H1 (cell line): Measurements from ENCODE around the gene ASTN2. TPM values are rescaled to one million over a fixed set of nuclear protein-coding genes. Genes with fewer than 3 reads are reported as not detected.

Experiments used
- CTCF ChIA-PET: fragments of 300-600 bp; sonication (Branson Sonifier 250); formaldehyde crosslinking; loops from one replicate; lab custom pipeline; 2021; ENCODE audit not compliant: partially characterized antibody; lab: Charles Lee
- POLR2A ChIA-PET: fragments of 300-600 bp; sonication (Branson Sonifier 250); formaldehyde crosslinking; loops from one replicate; lab custom pipeline; 2021; ENCODE audit warnings: inconsistent platforms; ENCODE audit not compliant: partially characterized antibody; lab: Charles Lee
- DNase-seq, 2 experiments: peaks; one replicate each; pipeline versions ENCODE4 v3.0.0 to v3.0.0-alpha.2; 2010 to 2022; ENCODE audit warnings: low spot score in 2 of 2, low read depth in 1 of 2, mixed read lengths in 1 of 2
- FAIRE-seq: peaks from 2 replicates; lab custom pipeline; 2011; peaks lifted over from hg19 to GRCh38; lab: Jason Lieb, UNC
- H2AFZ ChIP-seq: 2 replicates; pipeline ENCODE4 v1.8.1; 2012; ENCODE audit warnings: low read length, inconsistent platforms
- H2AK5ac ChIP-seq: 2 replicates; pipeline ENCODE4 v1.6.1; 2013; ENCODE audit warnings: low read depth, low read length
- H2BK120ac ChIP-seq: replicated peaks from 2 replicates; pipeline ENCODE3; 2013; ENCODE audit warnings: low read depth, low read length, inconsistent platforms
- H2BK12ac ChIP-seq: 2 replicates; pipeline ENCODE4 v1.6.1; 2013; ENCODE audit warnings: low read depth, low read length
- H2BK15ac ChIP-seq: 2 replicates; pipeline ENCODE4 v1.6.1; 2013; ENCODE audit warnings: low read length
- H2BK20ac ChIP-seq: 2 replicates; pipeline ENCODE4 v1.6.1; 2013; ENCODE audit warnings: low read length
- H2BK5ac ChIP-seq: 2 replicates; pipeline ENCODE4 v1.6.1; 2013; ENCODE audit warnings: low read depth, low read length
- H3K14ac ChIP-seq: 2 replicates; pipeline ENCODE4 v1.6.1; 2013; ENCODE audit warnings: inconsistent platforms; ENCODE audit not compliant: insufficient read length
- H3K18ac ChIP-seq: 2 replicates; pipeline ENCODE4 v1.6.1; 2013; ENCODE audit warnings: low read length; ENCODE audit errors: extremely low read depth
- H3K23ac ChIP-seq: 2 replicates; pipeline ENCODE4 v1.6.1; 2013; ENCODE audit warnings: inconsistent platforms; ENCODE audit not compliant: insufficient read length
- H3K23me2 ChIP-seq: 2 replicates; pipeline ENCODE4 v1.6.1; 2013; ENCODE audit warnings: low read depth, low read length
- H3K27ac ChIP-seq: 2 replicates; pipeline ENCODE4 v1.6.1; 2011; ENCODE audit warnings: low read depth, low read length, inconsistent platforms
- H3K27me3 ChIP-seq, 4 experiments: replicated peaks in 1 of 4; 1 replicate in 1 of 4; 2 replicates in 3 of 4; pipeline versions ENCODE4 v1.6.1 to v1.8.1; 2011 to 2013; ENCODE audit warnings: low read length in 3 of 4, mild to moderate bottlenecking in 3 of 4, inconsistent platforms in 2 of 4, mixed read lengths in 2 of 4, moderate library complexity in 1 of 4; ENCODE audit not compliant: control insufficient read depth in 3 of 4, insufficient read depth in 3 of 4; ENCODE audit errors: extremely low read depth in 1 of 4
- H3K36me3 ChIP-seq, 4 experiments: 2 replicates each; pipeline versions ENCODE4 v1.6.1 to v1.8.1; 2011 to 2013; ENCODE audit warnings: mild to moderate bottlenecking in 4 of 4, low read length in 3 of 4, moderate library complexity in 2 of 4, control low read depth in 1 of 4, inconsistent platforms in 1 of 4; ENCODE audit not compliant: insufficient read depth in 4 of 4, control insufficient read depth in 2 of 4
- H3K4ac ChIP-seq: replicated peaks from 2 replicates; pipeline ENCODE3; 2013; ENCODE audit warnings: low read length, low read depth, mixed read lengths, inconsistent platforms; ENCODE audit not compliant: insufficient read length
- H3K4me1 ChIP-seq, 4 experiments: replicated peaks in 1 of 4; 1 replicate in 1 of 4; 2 replicates in 3 of 4; pipeline versions ENCODE4 v1.6.1 to v1.8.1; 2011 to 2013; ENCODE audit warnings: low read length in 3 of 4, inconsistent platforms in 2 of 4, mixed read lengths in 1 of 4; ENCODE audit not compliant: insufficient read depth in 4 of 4, control insufficient read depth in 3 of 4
- H3K4me2 ChIP-seq, 2 experiments: 2 replicates each; pipeline versions ENCODE4 v1.6.1 to v1.8.1; 2011 to 2013; ENCODE audit warnings: low read depth in 2 of 2, low read length in 2 of 2, control low read depth in 1 of 2, inconsistent platforms in 1 of 2, mild to moderate bottlenecking in 1 of 2; ENCODE audit not compliant: insufficient read depth in 1 of 2
- H3K4me3 ChIP-seq, 4 experiments: fragments of 200-600, 300-600 bp in 1 of 4; sonication (generic), shearing (Covaris generic), sonication (Bioruptor Twin) in 1 of 4; 2 replicates each; pipeline versions ENCODE4 v1.5.1 to v1.8.1; 2011 to 2016; ENCODE audit warnings: low read length in 4 of 4, low read depth in 3 of 4, control low read depth in 2 of 4, inconsistent platforms in 2 of 4, mild to moderate bottlenecking in 2 of 4, mixed read lengths in 1 of 4, moderate library complexity in 1 of 4; ENCODE audit not compliant: insufficient read depth in 2 of 4; ENCODE audit errors: extremely low read depth in 1 of 4
- H3K56ac ChIP-seq: replicated peaks from 2 replicates; pipeline ENCODE3; 2013; ENCODE audit warnings: low read depth, mild to moderate bottlenecking, mixed read lengths, low read length, inconsistent platforms; ENCODE audit not compliant: insufficient read length
- H3K79me1 ChIP-seq: 2 replicates; pipeline ENCODE4 v1.6.1; 2013; ENCODE audit warnings: low read depth, low read length, control low read depth
- H3K79me2 ChIP-seq, 2 experiments: 2 replicates each; pipeline versions ENCODE4 v1.6.1 to v1.8.1; 2012 to 2013; ENCODE audit warnings: low read length in 2 of 2, mild to moderate bottlenecking in 2 of 2, inconsistent platforms in 1 of 2; ENCODE audit not compliant: insufficient read depth in 2 of 2, control insufficient read depth in 1 of 2
- H3K9ac ChIP-seq, 4 experiments: replicated peaks in 1 of 4; 1 replicate in 1 of 4; 2 replicates in 3 of 4; pipeline versions ENCODE4 v1.6.1 to v1.8.1; 2011 to 2013; ENCODE audit warnings: low read depth in 3 of 4, low read length in 3 of 4, control low read depth in 2 of 4, mild to moderate bottlenecking in 2 of 4, moderate library complexity in 2 of 4, inconsistent platforms in 1 of 4; ENCODE audit errors: extremely low read depth in 1 of 4
- H3K9me3 ChIP-seq, 2 experiments: 2 replicates each; pipeline versions ENCODE4 v1.6.1 to v1.8.1; 2012 to 2013; ENCODE audit warnings: mild to moderate bottlenecking in 2 of 2, moderate library complexity in 2 of 2, control low read depth in 1 of 2, inconsistent platforms in 1 of 2, low read depth in 1 of 2, low read length in 1 of 2, mixed read lengths in 1 of 2; ENCODE audit not compliant: insufficient read depth in 2 of 2
- H4K20me1 ChIP-seq, 2 experiments: replicated peaks in 1 of 2; 2 replicates each; pipeline versions ENCODE3 to v1.8.1; 2011 to 2013; ENCODE audit warnings: inconsistent platforms in 2 of 2, low read length in 2 of 2, mild to moderate bottlenecking in 1 of 2; ENCODE audit not compliant: insufficient read depth in 2 of 2, control insufficient read depth in 1 of 2
- H4K5ac ChIP-seq: 2 replicates; pipeline ENCODE4 v1.6.1; 2013; ENCODE audit warnings: low read length, low read depth, mixed read lengths, inconsistent platforms; ENCODE audit not compliant: insufficient read length
- H4K8ac ChIP-seq: 2 replicates; pipeline ENCODE4 v1.8.0; 2013; ENCODE audit warnings: mild to moderate bottlenecking, moderate library complexity, low read length, inconsistent platforms; ENCODE audit not compliant: insufficient read depth; ENCODE audit errors: extremely low read depth
- H4K91ac ChIP-seq: replicated peaks from 2 replicates; pipeline ENCODE3; 2013; ENCODE audit warnings: low read length, mixed read lengths, inconsistent platforms; ENCODE audit not compliant: insufficient read length
- POLR2AphosphoS5 ChIP-seq: IDR thresholded peaks from 2 replicates; pipeline ENCODE4 v1.6.1; 2011; ENCODE audit warnings: low read depth, low read length
- YY1 ChIP-seq: IDR thresholded peaks from 2 replicates; pipeline ENCODE4 v1.6.1; 2011; ENCODE audit warnings: low read depth, mild to moderate bottlenecking, low read length
- WGBS, 2 experiments: shearing (Covaris generic) in 1 of 2; methylation state at CpG; one replicate each; pipeline versions ENCODE4 v1.1.6 to v1.1.7; 2013 to 2015; ENCODE audit warnings: low lambda C conversion rate in 2 of 2, mixed read lengths in 2 of 2, inconsistent platforms in 1 of 2, low coverage in 1 of 2, missing lambda C conversion rate in 1 of 2; ENCODE audit not compliant: insufficient replicate concordance in 2 of 2, insufficient coverage in 1 of 2, insufficient read length in 1 of 2; ENCODE audit errors: extremely low coverage in 1 of 2, missing lambda C conversion rate in 1 of 2; 5-methylcytosine and 5-hydroxymethylcytosine counted together
- polyA plus RNA-seq, 7 experiments: library from polyadenylated mRNA; depleted of rRNA in 3 of 7; stranded (reverse) in 5 of 7; unstranded in 2 of 7; fragments of >200 nt in 5 of 7; fragments of 200-250 nt in 2 of 7; gene quantifications; 1 replicate in 5 of 7; 2 replicates in 1 of 7; 4 replicates in 1 of 7; pipeline versions ENCODE4 v1.2.1 to v1.2.3, GENCODE V29; 2011 to 2013; ENCODE audit warnings: missing spikeins in 2 of 7, mixed read lengths in 2 of 7
- total RNA-seq: library from RNA; stranded (reverse); fragmentation: NEBNext Ultra II Directional; extraction: Animal tissue kit (Norgen Biotek cat#: 25700); gene quantifications from 2 replicates; pipeline ENCODE4 v1.2.1, GENCODE V29; 2021

Gene ASTN2
- total and polyA plus RNA-seq, 2 of the 8 experiments (the other 6 are each of a cell fraction or from before 2014, with no cell fraction given): 8.2 to 13.7 TPM

- Histone ChIP-seq H3K23ac (no peak overlapping the region), H4K20me1 (no peaks in the 10 kb centered on the region), H3K4me1 (peaks cover 0 to 9% (median 2%) of the 10 kb centered on the region in 4 experiments; a peak in 2 of 7 replicates), H3K4me3 (no peak overlapping the region), H2BK5ac (no peak overlapping the region), H3K9me3 (no peaks in the 10 kb centered on the region), H2BK120ac (no peak overlapping the region), H3K23me2 (no peaks in the 10 kb centered on the region), H3K79me2 (no peaks in the 10 kb centered on the region), H3K4ac (no peak overlapping the region), H4K91ac (no peak overlapping the region), H4K5ac (no peak overlapping the region), H2AK5ac (no peak overlapping the region), H3K9ac (no peak overlapping the region), H3K27me3 (no peaks in the 10 kb centered on the region), H3K27ac (no peak overlapping the region), H3K36me3 (no peaks in the 10 kb centered on the region), H3K79me1 (no peaks in the 10 kb centered on the region), H2BK15ac (no peak overlapping the region), H3K14ac (no peak overlapping the region), H2AFZ (no peak overlapping the region), H3K4me2 (no peak overlapping the region), H4K8ac (no peak overlapping the region), H2BK12ac (no peak overlapping the region), H3K18ac (no peak overlapping the region), H2BK20ac (no peak overlapping the region), H3K56ac (no peak overlapping the region)
- FAIRE-seq (no peak), DNase-seq (no peak)
- 87% methylated on average over 3 of the region's 3 CpGs; no CpG with 5 or more reads in 1 of the 2 experiments for WGBS, 2 experiments
- ChIA-PET POLR2A (interaction anchor here (1.0 kb wide), 1 partner anchor 9 kb away, joined by 4 read pairs; no protein-coding TSS in a partner anchor), CTCF (interaction anchor here (1.3 to 1.9 kb wide), 2 partner anchors 9 to 11 kb away, joined by 3 to 5 read pairs; no protein-coding TSS in a partner anchor)
- TF ChIP-seq YY1: no peak
- no peak for TF ChIP-seq POLR2AphosphoS5
Measured at GRCh38 chr9:116712781-116713180, 702.1 kb downstream of the ASTN2 start.
